IMR-90 (cell line): Measurements from ENCODE around the gene L3MBTL4. TPM values are rescaled to one million over a fixed set of nuclear protein-coding genes. Genes with fewer than 3 reads are reported as not detected.

ENCODE experiments used
- ATAC-seq: fragments of 200-7000 bp; cut with Tn5 transposase; 2 replicates; pipeline ENCODE4 v1.9.1; 2020; ENCODE audit warnings: low read depth, mild to moderate bottlenecking, moderate library complexity
- BruUV-seq: library from RNA; stranded (reverse); fragments of 400-500 nt; replicated peaks from 2 replicates; lab custom pipeline; 2021; lab: Mats Ljungman, UMichigan
- CTCF ChIA-PET: fragments of 300-600 bp; formaldehyde crosslinking; extraction: SDS; loops from one replicate; lab custom pipeline; 2021; ENCODE audit warnings: antibody characterized with exemption; lab: Yijun Ruan, JAX
- POLR2A ChIA-PET: fragments of 300-600 bp; sonication (Branson Sonifier 250); formaldehyde crosslinking; loops from one replicate; lab custom pipeline; 2022; ENCODE audit warnings: antibody characterized with exemption; ENCODE audit not compliant: unreplicated experiment; lab: Charles Lee
- DNase-seq: peaks from one replicate; pipeline ENCODE4 v3.0.0; 2013
- H2AFZ ChIP-seq: replicated peaks from 2 replicates; pipeline ENCODE3; 2013; ENCODE audit warnings: low read length, mild to moderate bottlenecking; ENCODE audit not compliant: poor library complexity
- H2AK5ac ChIP-seq: 2 replicates; pipeline ENCODE4 v1.6.1; 2013; ENCODE audit warnings: low read depth, low read length, inconsistent platforms
- H2AK9ac ChIP-seq: replicated peaks from 2 replicates; pipeline ENCODE3; 2013; ENCODE audit warnings: mild to moderate bottlenecking, low read depth, low read length, moderate library complexity; ENCODE audit not compliant: poor library complexity
- H2BK120ac ChIP-seq: 2 replicates; pipeline ENCODE4 v1.6.1; 2013; ENCODE audit warnings: low read depth, low read length, inconsistent platforms
- H2BK15ac ChIP-seq: 3 replicates; pipeline ENCODE4 v1.6.1; 2013; ENCODE audit warnings: low read depth, low read length, inconsistent platforms
- H2BK20ac ChIP-seq: 2 replicates; pipeline ENCODE4 v1.6.1; 2013; ENCODE audit warnings: low read depth, mild to moderate bottlenecking, inconsistent platforms, low read length, moderate library complexity
- H2BK5ac ChIP-seq: 2 replicates; pipeline ENCODE4 v1.6.1; 2013; ENCODE audit warnings: mild to moderate bottlenecking, low read depth, low read length, inconsistent platforms; ENCODE audit not compliant: poor library complexity, severe bottlenecking
- H3K14ac ChIP-seq: replicated peaks from 2 replicates; pipeline ENCODE4 v1.6.1; 2013; ENCODE audit warnings: low read depth, low read length, inconsistent platforms
- H3K18ac ChIP-seq: 2 replicates; pipeline ENCODE4 v1.6.1; 2013; ENCODE audit warnings: low read depth, low read length, control low read depth
- H3K23ac ChIP-seq: 2 replicates; pipeline ENCODE4 v1.6.1; 2013; ENCODE audit warnings: low read depth, low read length, inconsistent platforms
- H3K27ac ChIP-seq: 2 replicates; pipeline ENCODE4 v1.5.1; 2013; ENCODE audit warnings: mild to moderate bottlenecking, control low read depth, low read length; ENCODE audit not compliant: insufficient read depth
- H3K27me3 ChIP-seq: 2 replicates; pipeline ENCODE4 v1.6.1; 2013; ENCODE audit warnings: low read length; ENCODE audit not compliant: control insufficient read depth, insufficient read depth
- H3K36me3 ChIP-seq: 2 replicates; pipeline ENCODE4 v1.6.1; 2013; ENCODE audit warnings: low read length, mixed read lengths; ENCODE audit not compliant: control insufficient read depth, insufficient read depth
- H3K4ac ChIP-seq: 2 replicates; pipeline ENCODE4 v1.6.1; 2013; ENCODE audit warnings: low read depth, low read length, inconsistent platforms
- H3K4me1 ChIP-seq: 2 replicates; pipeline ENCODE4 v1.6.1; 2013; ENCODE audit warnings: low read length, mixed read lengths; ENCODE audit not compliant: control insufficient read depth, insufficient read depth
- H3K4me2 ChIP-seq: 2 replicates; pipeline ENCODE4 v1.6.1; 2013; ENCODE audit warnings: low read depth, mild to moderate bottlenecking, control low read depth, low read length, moderate library complexity
- H3K4me3 ChIP-seq: 2 replicates; pipeline ENCODE4 v1.5.1; 2013; ENCODE audit warnings: low read depth, mild to moderate bottlenecking, control low read depth, low read length, moderate library complexity; ENCODE audit not compliant: insufficient read depth
- H3K56ac ChIP-seq: 2 replicates; pipeline ENCODE4 v1.6.1; 2013; ENCODE audit warnings: low read length, inconsistent platforms; ENCODE audit not compliant: insufficient read depth; ENCODE audit errors: extremely low read depth
- H3K79me1 ChIP-seq, 2 experiments: 2 replicates each; pipeline ENCODE4 v1.6.1; 2013; ENCODE audit warnings: low read length in 2 of 2, inconsistent platforms in 1 of 2, low read depth in 1 of 2
- H3K9ac ChIP-seq: 2 replicates; pipeline ENCODE4 v1.6.1; 2013; ENCODE audit warnings: low read depth, low read length, control low read depth
- H3K9me1 ChIP-seq: 2 replicates; pipeline ENCODE4 v1.6.1; 2013; ENCODE audit warnings: low read length, inconsistent platforms; ENCODE audit not compliant: insufficient read depth
- H3K9me3 ChIP-seq: 2 replicates; pipeline ENCODE4 v1.6.1; 2013; ENCODE audit warnings: low read length; ENCODE audit not compliant: control insufficient read depth, insufficient read depth
- H4K20me1 ChIP-seq: 2 replicates; pipeline ENCODE4 v1.6.1; 2013; ENCODE audit warnings: low read length, inconsistent platforms; ENCODE audit not compliant: insufficient read depth
- H4K5ac ChIP-seq: 2 replicates; pipeline ENCODE4 v1.6.1; 2013; ENCODE audit warnings: mild to moderate bottlenecking, low read depth, low read length, control low read depth
- H4K8ac ChIP-seq, 2 experiments: 2 replicates each; pipeline ENCODE4 v1.6.1; 2013; ENCODE audit warnings: low read depth in 2 of 2, low read length in 2 of 2, control low read depth in 1 of 2, inconsistent platforms in 1 of 2
- H4K91ac ChIP-seq: 2 replicates; pipeline ENCODE4 v1.6.1; 2013; ENCODE audit warnings: low read depth, low read length, inconsistent platforms; ENCODE audit not compliant: insufficient read depth
- ELK1 ChIP-seq: fragments of 150-350 bp; IDR thresholded peaks from 2 replicates; pipeline ENCODE4 v1.6.1; 2016; ENCODE audit warnings: low read depth, mild to moderate bottlenecking, low read length, moderate library complexity, borderline replicate concordance
- MAZ ChIP-seq: IDR thresholded peaks from 2 replicates; pipeline ENCODE4 v1.6.1; 2012; ENCODE audit warnings: low read depth, mild to moderate bottlenecking, low read length, improper control_type of control experiment, moderate library complexity, borderline replicate concordance
- MXI1 ChIP-seq: IDR thresholded peaks from 2 replicates; pipeline ENCODE4 v1.6.1; 2012; ENCODE audit warnings: low read depth, mild to moderate bottlenecking, low read length, moderate library complexity, borderline replicate concordance
- POLR2A ChIP-seq: IDR thresholded peaks from 2 replicates; pipeline ENCODE4 v1.6.1; 2012; ENCODE audit warnings: mild to moderate bottlenecking, low read depth, low read length
- RCOR1 ChIP-seq: IDR thresholded peaks from 2 replicates; pipeline ENCODE4 v1.6.1; 2012; ENCODE audit warnings: mild to moderate bottlenecking, low read length, improper control_type of control experiment; ENCODE audit not compliant: insufficient replicate concordance
- SMC3 ChIP-seq: fragments of 150-350 bp; IDR thresholded peaks from 2 replicates; pipeline ENCODE4 v1.6.1; 2016; ENCODE audit warnings: low read depth, mild to moderate bottlenecking, antibody characterized with exemption, low read length, moderate library complexity
- USF2 ChIP-seq: fragments of 150-350 bp; IDR thresholded peaks from 2 replicates; pipeline ENCODE4 v1.6.1; 2017; ENCODE audit warnings: mild to moderate bottlenecking, antibody characterized with exemption, low read length, low read depth
- WGBS, 2 experiments: methylation state at CpG; one replicate each; pipeline versions ENCODE4 v1.1.5 to v1.1.7; 2013; ENCODE audit warnings: missing lambda C conversion rate in 2 of 2; ENCODE audit not compliant: insufficient read length in 1 of 2; ENCODE audit errors: extremely low coverage in 2 of 2; 5-methylcytosine and 5-hydroxymethylcytosine counted together
- dilution Hi-C: fragments of 300-500 bp; cut with HindIII; formaldehyde crosslinking; loops from one replicate; pipeline ENCODE4 v1.14.3; 2018; ENCODE audit warnings: low sequenced_read_pairs; ENCODE audit not compliant: unreplicated experiment
- in situ Hi-C: fragments of 300-500 bp; cut with MboI; formaldehyde crosslinking; loops from 3 replicates; pipeline ENCODE4 v1.14.3; 2019; ENCODE audit warnings: low sequenced_read_pairs, inconsistent platforms, mixed read lengths
- intact Hi-C: fragments of 100-400 bp; cut with micrococcal nuclease; formaldehyde crosslinking; loops from 2 replicates; pipeline ENCODE4 v1.10.0; 2022
- polyA plus RNA-seq, 3 experiments: library from polyadenylated mRNA; depleted of rRNA; stranded (reverse); fragments of >200 nt; gene quantifications; 2 replicates each; pipeline ENCODE4 v1.2.3, GENCODE V29; 2012; ENCODE audit warnings: low replicate concordance in 1 of 3
- total RNA-seq: library from RNA; depleted of rRNA; stranded (reverse); fragments of >200 nt; gene quantifications from 2 replicates; pipeline ENCODE4 v1.2.3, GENCODE V29; 2012

Gene L3MBTL4
- total and polyA plus RNA-seq, 2 of the 4 experiments (the other 2 are of a cell fraction) = under 0.01 to 0.02 TPM

DNA sequence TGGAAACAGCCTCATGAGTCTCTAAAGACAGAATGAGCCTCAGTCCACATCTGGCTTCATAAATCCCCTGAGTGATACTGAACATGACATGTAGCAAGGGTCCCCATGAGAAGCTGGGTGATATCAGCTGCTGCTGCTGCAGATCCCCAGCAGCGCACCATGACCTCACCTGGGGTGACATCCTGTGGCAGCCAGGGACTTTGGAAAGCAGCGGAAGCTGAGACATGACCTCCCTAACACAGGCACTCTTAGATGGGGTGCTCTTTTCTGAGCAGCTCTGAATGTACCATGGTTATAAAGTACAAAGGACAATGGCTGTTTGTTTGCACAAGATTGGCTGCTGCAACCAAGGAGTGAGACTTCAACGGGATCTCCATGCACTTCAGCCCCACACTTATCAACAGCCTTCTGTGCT lies 444.7 kb downstream of the L3MBTL4 start:
- ATAC-seq (no peak), DNase-seq (no peak)
- H3K79me1 ChIP-seq = no peaks in the 10 kb centered on the region
- no peak overlapping the region for H4K8ac ChIP-seq
- TF ChIP-seq POLR2A (no peak), MXI1 (no peak), RCOR1 (no peak), USF2 (no peak), SMC3 (no peak), ELK1 (no peak), MAZ (no peak)
- H3K56ac ChIP-seq = no peak overlapping the region
- no peak overlapping the region for H2BK20ac ChIP-seq
- no peak overlapping the region for H3K27ac ChIP-seq
- H4K20me1 ChIP-seq = no peaks in the 10 kb centered on the region
- no CpG with 5 or more reads among the region's 3 CpGs for WGBS, 2 experiments
- H4K5ac ChIP-seq = no peak overlapping the region
- H2BK120ac ChIP-seq = no peak overlapping the region
- H3K23ac ChIP-seq = no peak overlapping the region
- no peak overlapping the region for H2AK9ac ChIP-seq
- no peaks in the 10 kb centered on the region for H3K4me1 ChIP-seq
- BruUV-seq = no TSS peak
- H3K4me3 ChIP-seq = no peak overlapping the region
- H3K4me2 ChIP-seq = no peak overlapping the region
- no peak overlapping the region for H2BK5ac ChIP-seq
- intact Hi-C loops (no loop called here), in situ Hi-C loops (no loop called here), dilution Hi-C loops (no loop called here)
- no peak overlapping the region for H2AK5ac ChIP-seq
- H3K9me1 ChIP-seq = peaks cover 7% of the 10 kb centered on the region
- no peaks in the 10 kb centered on the region for H3K36me3 ChIP-seq
- POLR2A ChIA-PET = no interaction called here
- no peak overlapping the region for H3K18ac ChIP-seq
- no peak overlapping the region for H3K4ac ChIP-seq
- no peaks in the 10 kb centered on the region for H3K9me3 ChIP-seq
- CTCF ChIA-PET = no interaction called here
- H3K27me3 ChIP-seq = 0 out of 2 replicates have a peak, but pooled peaks cover 2% of the 10 kb centered on the region
- no peak overlapping the region for H3K14ac ChIP-seq
- H2BK15ac ChIP-seq = no peak overlapping the region
- no peak overlapping the region for H4K91ac ChIP-seq
- H3K9ac ChIP-seq = no peak overlapping the region
- no peak overlapping the region for H2AFZ ChIP-seq
